Fibroblast of the aortic adventitia (primary cell): ENCODE measurements around the gene NOP9. TPM values are rescaled to one million over a fixed set of nuclear protein-coding genes. Genes with fewer than 3 reads are reported as not detected.

ENCODE experiments used
- DNase-seq: peaks from one replicate; pipeline ENCODE4 v3.0.0-alpha.2; 2010; ENCODE audit warnings: low read depth
- H3K4me3 ChIP-seq: 2 replicates; pipeline ENCODE4 v1.5.1; 2011; ENCODE audit warnings: low read depth, mild to moderate bottlenecking, control low read depth, low read length, moderate library complexity
- CTCF ChIP-seq: IDR thresholded peaks from 2 replicates; pipeline ENCODE4 v1.5.1; 2011; ENCODE audit warnings: mild to moderate bottlenecking, low read length, control low read depth, inconsistent platforms; ENCODE audit not compliant: insufficient read depth
- total RNA-seq: library from RNA; depleted of rRNA; stranded (reverse); fragments of >200 nt; gene quantifications from 2 replicates; pipeline ENCODE4 v1.2.3, GENCODE V29; 2012; ENCODE audit warnings: low replicate concordance

Gene NOP9
- total RNA-seq, 1 donor: 19.6 TPM

DNA sequence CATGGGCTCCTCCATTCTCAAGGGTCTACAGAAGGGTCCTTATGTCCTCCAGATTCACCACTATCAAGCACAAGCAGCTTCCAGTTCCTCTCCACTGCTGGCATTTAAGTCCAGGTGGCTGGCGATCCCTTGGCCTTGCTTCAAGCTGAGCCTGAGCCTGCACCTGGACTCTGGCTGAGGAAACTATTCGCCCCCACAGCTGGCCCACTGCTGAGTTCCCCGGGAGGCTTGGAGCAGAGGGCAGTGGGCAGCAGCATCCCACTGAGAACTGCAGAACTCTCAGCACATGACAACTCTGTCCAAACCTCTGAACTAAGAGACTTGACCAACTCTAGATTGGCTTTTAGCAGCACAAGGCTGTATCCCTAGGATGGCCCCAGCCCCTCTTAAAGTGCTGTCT, 16.9 kb upstream of the NOP9 start:
- no peak overlapping the region for H3K4me3 ChIP-seq
- no peak for TF ChIP-seq CTCF
- no peak for DNase-seq

DNA sequence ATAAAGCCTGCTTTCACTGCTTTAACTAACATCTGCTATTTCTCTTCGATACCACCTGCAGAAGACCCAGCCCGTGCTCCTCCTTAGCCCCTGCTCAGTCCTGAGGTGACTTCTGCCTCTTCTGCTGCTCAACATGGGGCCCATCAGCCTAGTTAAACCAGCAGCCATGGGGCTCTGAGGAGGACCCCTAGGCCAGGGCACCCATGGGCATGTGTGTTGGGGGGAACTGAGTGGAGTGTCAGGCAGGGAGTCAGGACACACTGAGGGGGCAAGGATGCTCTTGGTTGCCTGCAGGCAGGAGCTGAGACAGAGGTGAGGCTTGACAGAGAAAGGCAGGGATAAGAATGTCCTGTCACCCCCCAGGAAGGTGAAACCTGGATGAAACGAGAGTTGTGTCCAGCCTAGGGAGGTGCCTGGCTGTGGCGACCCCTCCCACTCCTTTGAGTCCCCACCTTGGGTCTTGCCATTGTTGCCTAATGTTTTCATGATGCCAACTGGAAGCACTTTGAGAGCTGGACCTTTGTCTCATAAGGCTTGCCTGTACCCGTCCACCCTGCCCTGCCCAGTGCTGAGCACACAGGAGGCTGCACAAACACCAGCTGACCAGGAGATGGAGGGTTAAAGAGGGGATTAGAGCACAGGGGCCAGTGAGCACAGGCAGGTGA, 15.7 kb upstream of the NOP9 start:
- H3K4me3 ChIP-seq: no peak overlapping the region
- no peak for DNase-seq
- no peak for TF ChIP-seq CTCF

- no peak for TF ChIP-seq CTCF
- H3K4me3 ChIP-seq: no peak overlapping the region
- no peak for DNase-seq
Measured at GRCh38 chr14:24284501-24285035, 15.1 kb upstream of the NOP9 start.

DNA sequence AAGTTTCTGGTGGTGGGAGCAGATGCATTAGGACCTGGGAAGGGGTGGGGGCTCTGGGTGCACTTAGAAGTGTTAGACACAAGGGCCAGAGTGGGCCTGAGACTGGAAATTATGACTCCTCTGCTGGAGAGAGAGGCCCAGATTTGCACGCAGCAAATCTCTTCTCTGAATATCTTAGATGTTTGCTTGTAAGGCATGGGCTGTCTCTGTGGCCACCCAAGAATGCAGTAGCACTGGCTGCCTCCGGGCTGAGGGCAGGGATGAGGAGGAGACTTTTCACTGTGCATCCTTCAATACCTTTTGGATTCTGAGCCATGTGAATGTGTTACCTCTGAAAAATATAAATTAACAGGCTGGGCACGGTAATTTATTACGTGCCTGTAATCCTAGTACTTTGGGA, 14.3 kb upstream of the NOP9 start:
- no peak for DNase-seq
- no peak for TF ChIP-seq CTCF
- H3K4me3 ChIP-seq: no peak overlapping the region

- no peak for TF ChIP-seq CTCF
- no peak overlapping the region for H3K4me3 ChIP-seq
- no peak for DNase-seq
Measured at GRCh38 chr14:24286996-24287395, 12.7 kb upstream of the NOP9 start.

DNA sequence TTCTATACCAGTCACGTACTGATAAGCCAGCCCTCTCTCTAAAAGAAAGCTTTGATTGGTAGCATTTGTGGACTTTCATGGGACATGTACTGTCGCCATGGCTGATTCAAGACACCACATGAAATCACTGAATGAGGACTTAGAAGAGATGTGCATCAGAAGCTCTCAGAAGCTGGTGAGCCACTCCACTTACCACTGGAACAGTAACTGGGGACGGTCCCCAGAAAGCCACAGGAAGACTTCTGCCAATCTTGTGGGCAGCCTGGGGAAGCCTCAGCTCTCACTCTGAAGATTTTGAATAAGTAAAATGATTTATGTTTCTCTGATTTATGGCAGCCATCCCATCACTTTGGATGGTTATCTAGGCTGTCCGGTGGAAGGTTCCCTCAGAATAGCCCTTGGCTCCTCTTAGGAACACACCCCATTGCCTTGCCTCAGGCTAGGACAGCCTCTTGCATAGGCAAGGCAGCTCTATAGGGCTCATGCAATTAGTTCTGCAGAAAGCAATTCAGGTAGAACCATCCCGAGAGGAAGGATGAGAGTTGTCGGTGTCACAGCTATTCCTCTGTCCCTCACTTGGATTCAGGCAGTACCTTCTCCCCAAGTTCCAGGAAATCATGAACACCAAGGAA, 9.9 kb upstream of the NOP9 start:
- TF ChIP-seq CTCF: no peak
- no peak overlapping the region for H3K4me3 ChIP-seq
- DNase-seq: no peak
